ENCODE measurements around the gene ANKRD53.

The ANKRD53 gene

GRCh38 chr2:70978341-70979179 lies at the start of gene ANKRD53:
Gene ANKRD53 (plus strand): TSS chr2:70978630. CDS start chr2:70978646, 16 bp downstream.
- Histone ChIP-seq H3K27me3 (ENCODE audit: control insufficient read depth, insufficient read depth, low read length) (no peaks in the 10 kb centered on the region; the same call in 1 of the 2 replicates), H3K4me3 (ENCODE audit: low read length) (peak within 1 kb of the TSS; percentile 65; the same call in 1 of the 2 replicates), H3K4me1 (ENCODE audit: control insufficient read depth, insufficient read depth, low read length) (peaks cover 6% of the 10 kb centered on the region; the same call in 1 of the 2 replicates), H3K9me3 (ENCODE audit: control insufficient read depth, insufficient read depth, low read length) (no peaks in the 10 kb centered on the region), H3K36me3 (ENCODE audit: control insufficient read depth, insufficient read depth, low read length) (no peaks in the 10 kb centered on the region), H3K27ac (ENCODE audit: low read length) (no peak within 1 kb of the TSS)
- WGBS (ENCODE audit: insufficient coverage, insufficient read length): no CpG with 5 or more reads among the region's 67 CpGs
- DNase-seq (ENCODE audit: low read depth, low spot score): no peak

GRCh38 chr2:70930371-70931329 lies 47.8 kb upstream of the ANKRD53 start:
- no CpG with 5 or more reads among the region's 4 CpGs for WGBS (ENCODE audit: insufficient coverage, insufficient read length)
- H3K4me1 ChIP-seq (ENCODE audit: control insufficient read depth, insufficient read depth, low read length): no peaks in the 10 kb centered on the region
- H3K27me3 ChIP-seq (ENCODE audit: control insufficient read depth, insufficient read depth, low read length): no peaks in the 10 kb centered on the region
- H3K36me3 ChIP-seq (ENCODE audit: control insufficient read depth, insufficient read depth, low read length): no peaks in the 10 kb centered on the region
- DNase-seq (ENCODE audit: low read depth, low spot score): no peak
- no peak overlapping the region for H3K27ac ChIP-seq (ENCODE audit: low read length)
- H3K9me3 ChIP-seq (ENCODE audit: control insufficient read depth, insufficient read depth, low read length): no peaks in the 10 kb centered on the region
- no peak overlapping the region for H3K4me3 ChIP-seq (ENCODE audit: low read length)

GRCh38 chr2:70931376-70932000 lies 46.9 kb upstream of the ANKRD53 start:
- Histone ChIP-seq H3K27me3 (ENCODE audit: control insufficient read depth, insufficient read depth, low read length) (no peaks in the 10 kb centered on the region), H3K36me3 (ENCODE audit: control insufficient read depth, insufficient read depth, low read length) (no peaks in the 10 kb centered on the region), H3K27ac (ENCODE audit: low read length) (no peak overlapping the region), H3K4me3 (ENCODE audit: low read length) (no peak overlapping the region), H3K9me3 (ENCODE audit: control insufficient read depth, insufficient read depth, low read length) (no peaks in the 10 kb centered on the region), H3K4me1 (ENCODE audit: control insufficient read depth, insufficient read depth, low read length) (no peaks in the 10 kb centered on the region)
- DNase-seq (ENCODE audit: low read depth, low spot score): no peak
- no CpG with 5 or more reads among the region's 9 CpGs for WGBS (ENCODE audit: insufficient coverage, insufficient read length)

GRCh38 chr2:70932631-70933230 lies 45.7 kb upstream of the ANKRD53 start:
- no peak for DNase-seq (ENCODE audit: low read depth, low spot score)
- no peak overlapping the region for H3K4me3 ChIP-seq (ENCODE audit: low read length)
- H3K27me3 ChIP-seq (ENCODE audit: control insufficient read depth, insufficient read depth, low read length): no peaks in the 10 kb centered on the region
- H3K36me3 ChIP-seq (ENCODE audit: control insufficient read depth, insufficient read depth, low read length): no peaks in the 10 kb centered on the region
- H3K9me3 ChIP-seq (ENCODE audit: control insufficient read depth, insufficient read depth, low read length): no peaks in the 10 kb centered on the region
- no peaks in the 10 kb centered on the region for H3K4me1 ChIP-seq (ENCODE audit: control insufficient read depth, insufficient read depth, low read length)
- WGBS (ENCODE audit: insufficient coverage, insufficient read length): no CpG with 5 or more reads among the region's 21 CpGs
- H3K27ac ChIP-seq (ENCODE audit: low read length): no peak overlapping the region

GRCh38 chr2:70934981-70935380 lies 43.4 kb upstream of the ANKRD53 start:
- Histone ChIP-seq H3K4me1 (ENCODE audit: control insufficient read depth, insufficient read depth, low read length) (peaks cover 9% of the 10 kb centered on the region; the same call in 1 of the 2 replicates), H3K36me3 (ENCODE audit: control insufficient read depth, insufficient read depth, low read length) (no peaks in the 10 kb centered on the region), H3K9me3 (ENCODE audit: control insufficient read depth, insufficient read depth, low read length) (no peaks in the 10 kb centered on the region), H3K27ac (ENCODE audit: low read length) (no peak overlapping the region), H3K4me3 (ENCODE audit: low read length) (no peak overlapping the region), H3K27me3 (ENCODE audit: control insufficient read depth, insufficient read depth, low read length) (peaks cover 3% of the 10 kb centered on the region; the same call in 1 of the 2 replicates)
- DNase-seq (ENCODE audit: low read depth, low spot score): no peak
- WGBS (ENCODE audit: insufficient coverage, insufficient read length): no CpG with 5 or more reads among the region's 1 CpG

GRCh38 chr2:70935468-70936164 lies 42.8 kb upstream of the ANKRD53 start, which contains the start of gene ATP6V1B1:
Gene ATP6V1B1 (plus strand): TSS chr2:70935900. CDS start chr2:70935955, 55 bp downstream.
- Histone ChIP-seq H3K4me1 (ENCODE audit: control insufficient read depth, insufficient read depth, low read length) (peaks cover 9% of the 10 kb centered on the region; the same call in 1 of the 2 replicates), H3K27ac (ENCODE audit: low read length) (no peak within 1 kb of the TSS), H3K36me3 (ENCODE audit: control insufficient read depth, insufficient read depth, low read length) (no peaks in the 10 kb centered on the region), H3K27me3 (ENCODE audit: control insufficient read depth, insufficient read depth, low read length) (peaks cover 3% of the 10 kb centered on the region; the same call in 1 of the 2 replicates), H3K4me3 (ENCODE audit: low read length) (no peak within 1 kb of the TSS), H3K9me3 (ENCODE audit: control insufficient read depth, insufficient read depth, low read length) (no peaks in the 10 kb centered on the region)
- DNase-seq (ENCODE audit: low read depth, low spot score): no peak
- WGBS (ENCODE audit: insufficient coverage, insufficient read length): no CpG with 5 or more reads among the region's 14 CpGs

GRCh38 chr2:70936165-70936978 lies 42.1 kb upstream of the ANKRD53 start:
- Histone ChIP-seq H3K4me3 (ENCODE audit: low read length) (no peak overlapping the region), H3K4me1 (ENCODE audit: control insufficient read depth, insufficient read depth, low read length) (peaks cover 9% of the 10 kb centered on the region; the same call in 1 of the 2 replicates), H3K36me3 (ENCODE audit: control insufficient read depth, insufficient read depth, low read length) (no peaks in the 10 kb centered on the region), H3K27me3 (ENCODE audit: control insufficient read depth, insufficient read depth, low read length) (peaks cover 3% of the 10 kb centered on the region; the same call in 1 of the 2 replicates), H3K27ac (ENCODE audit: low read length) (no peak overlapping the region), H3K9me3 (ENCODE audit: control insufficient read depth, insufficient read depth, low read length) (no peaks in the 10 kb centered on the region)
- DNase-seq (ENCODE audit: low read depth, low spot score): no peak
- no CpG with 5 or more reads among the region's 10 CpGs for WGBS (ENCODE audit: insufficient coverage, insufficient read length)

GRCh38 chr2:70936979-70937811 lies 41.2 kb upstream of the ANKRD53 start:
- H3K27ac ChIP-seq (ENCODE audit: low read length): no peak overlapping the region
- no peaks in the 10 kb centered on the region for H3K9me3 ChIP-seq (ENCODE audit: control insufficient read depth, insufficient read depth, low read length)
- H3K27me3 ChIP-seq (ENCODE audit: control insufficient read depth, insufficient read depth, low read length): peaks cover 3% of the 10 kb centered on the region; the same call in 1 of the 2 replicates
- no peak overlapping the region for H3K4me3 ChIP-seq (ENCODE audit: low read length)
- WGBS (ENCODE audit: insufficient coverage, insufficient read length): no CpG with 5 or more reads among the region's 10 CpGs
- H3K36me3 ChIP-seq (ENCODE audit: control insufficient read depth, insufficient read depth, low read length): no peaks in the 10 kb centered on the region
- DNase-seq (ENCODE audit: low read depth, low spot score): no peak
- peaks cover 9% of the 10 kb centered on the region; the same call in 1 of the 2 replicates for H3K4me1 ChIP-seq (ENCODE audit: control insufficient read depth, insufficient read depth, low read length)

Data from iPS DF 6.9 (cell line).